ENCODE measurements around the gene DHX8.
"Not testable (repeated sequence)": the region's sequence is repeated elsewhere in the genome, so short reads cannot be mapped to it uniquely, and the experiment has no call there.

Gene DHX8

DNA sequence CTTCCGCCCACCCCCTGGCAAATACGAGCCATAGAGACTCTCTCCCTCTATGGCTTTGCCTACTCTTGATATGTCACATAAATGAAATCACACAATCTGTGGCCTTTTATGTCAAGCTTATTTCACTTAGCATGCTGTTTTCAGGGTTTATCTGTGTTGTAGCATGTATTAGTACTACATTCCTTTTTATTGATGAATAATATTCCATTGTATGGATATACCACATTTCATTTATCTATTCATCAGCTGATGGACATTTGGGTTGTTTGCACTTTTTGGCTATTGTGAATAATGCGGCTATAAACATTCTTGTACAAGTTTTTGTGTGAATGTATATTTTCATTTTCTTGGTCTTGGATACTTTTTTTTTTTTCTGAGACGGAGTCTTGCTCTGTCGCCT, 37.0 kb upstream of the DHX8 start:
- no peak for TF ChIP-seq EZH2phosphoT487 (conservative IDR thresholded peaks at IDR 0.05; ENCODE audit: low read length)
- TF ChIP-seq, protein P1, sequence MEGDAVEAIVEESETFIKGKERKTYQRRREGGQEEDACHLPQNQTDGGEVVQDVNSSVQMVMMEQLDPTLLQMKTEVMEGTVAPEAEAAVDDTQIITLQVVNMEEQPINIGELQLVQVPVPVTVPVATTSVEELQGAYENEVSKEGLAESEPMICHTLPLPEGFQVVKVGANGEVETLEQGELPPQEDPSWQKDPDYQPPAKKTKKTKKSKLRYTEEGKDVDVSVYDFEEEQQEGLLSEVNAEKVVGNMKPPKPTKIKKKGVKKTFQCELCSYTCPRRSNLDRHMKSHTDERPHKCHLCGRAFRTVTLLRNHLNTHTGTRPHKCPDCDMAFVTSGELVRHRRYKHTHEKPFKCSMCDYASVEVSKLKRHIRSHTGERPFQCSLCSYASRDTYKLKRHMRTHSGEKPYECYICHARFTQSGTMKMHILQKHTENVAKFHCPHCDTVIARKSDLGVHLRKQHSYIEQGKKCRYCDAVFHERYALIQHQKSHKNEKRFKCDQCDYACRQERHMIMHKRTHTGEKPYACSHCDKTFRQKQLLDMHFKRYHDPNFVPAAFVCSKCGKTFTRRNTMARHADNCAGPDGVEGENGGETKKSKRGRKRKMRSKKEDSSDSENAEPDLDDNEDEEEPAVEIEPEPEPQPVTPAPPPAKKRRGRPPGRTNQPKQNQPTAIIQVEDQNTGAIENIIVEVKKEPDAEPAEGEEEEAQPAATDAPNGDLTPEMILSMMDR (IDR thresholded peaks at IDR 0.05; ENCODE audit: insufficient read depth, low read length, poor library complexity, severe bottlenecking) = no peak
- H3F3A ChIP-seq (ENCODE audit: insufficient read depth) = no peaks in the 10 kb centered on the region
- no peak overlapping the region for H3K4me3 ChIP-seq (ENCODE audit: insufficient read depth, low read length, poor library complexity, severe bottlenecking)
- H3K27me3 ChIP-seq (ENCODE audit: low read length) = no peaks in the 10 kb centered on the region
- no peaks in the 10 kb centered on the region for H3K9me3 ChIP-seq (ENCODE audit: insufficient read depth, low read length)
- no peaks in the 10 kb centered on the region for H3K79me2 ChIP-seq (ENCODE audit: insufficient read depth, low read length)
- no peak overlapping the region for H3K4me2 ChIP-seq (ENCODE audit: low read depth, low read length, poor library complexity, severe bottlenecking)
- no peaks in the 10 kb centered on the region for H3K36me3 ChIP-seq (ENCODE audit: low read length)
- H2AFZ ChIP-seq (ENCODE audit: low read depth, low read length, severe bottlenecking) = no peak overlapping the region
- H4K20me1 ChIP-seq (ENCODE audit: low read depth, low read length) = no peaks in the 10 kb centered on the region
- H3K9ac ChIP-seq (ENCODE audit: low read length) = no peak overlapping the region
- H3K9me2 ChIP-seq (replicated peaks; ENCODE audit: insufficient read depth, low read length) = no peaks in the 10 kb centered on the region
- H3K27ac ChIP-seq (ENCODE audit: low read depth, low read length) = no peak overlapping the region

DNA sequence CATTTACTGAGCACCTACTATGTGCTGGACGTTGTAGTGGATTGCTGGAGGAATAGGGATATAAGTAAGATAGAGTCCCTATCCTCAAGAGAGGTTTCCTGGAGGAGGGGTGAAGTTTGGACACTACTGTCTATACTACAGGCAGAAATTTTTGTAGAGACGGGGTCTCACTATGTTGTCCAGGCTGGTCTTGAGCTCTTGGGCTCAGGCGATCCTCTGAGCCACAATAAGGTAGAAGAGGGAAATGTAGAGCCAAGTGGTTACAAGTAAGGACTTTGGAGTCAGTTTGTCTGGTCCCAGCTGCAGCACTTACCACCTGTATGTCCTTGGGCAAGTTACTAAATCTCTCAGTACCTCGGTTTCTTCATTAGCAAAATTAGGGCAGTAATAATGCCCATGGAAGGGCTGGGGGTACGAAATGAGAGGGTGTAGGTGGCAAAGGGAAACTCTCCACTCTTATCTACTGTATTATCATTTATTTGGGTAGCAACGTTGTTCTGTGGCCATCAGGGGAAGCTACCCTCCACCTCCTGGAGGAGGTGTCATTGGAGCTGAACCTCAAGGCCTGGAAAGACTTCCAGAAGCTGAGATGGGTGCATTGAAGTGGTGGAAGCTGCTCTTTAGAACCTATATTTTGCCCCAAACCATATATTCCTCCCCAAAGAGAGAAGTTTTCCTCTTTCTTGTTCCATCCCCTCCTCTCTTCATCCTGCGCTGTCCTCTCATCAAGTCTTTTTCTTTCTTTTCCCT, 34.9 kb upstream of the DHX8 start:
- H3K79me2 ChIP-seq (ENCODE audit: insufficient read depth, low read length) = no peaks in the 10 kb centered on the region
- H4K20me1 ChIP-seq (ENCODE audit: low read depth, low read length) = no peaks in the 10 kb centered on the region
- H3K9me3 ChIP-seq (ENCODE audit: insufficient read depth, low read length) = no peaks in the 10 kb centered on the region
- no peak overlapping the region for H2AFZ ChIP-seq (ENCODE audit: low read depth, low read length, severe bottlenecking)
- no peak overlapping the region for H3K4me3 ChIP-seq (ENCODE audit: insufficient read depth, low read length, poor library complexity, severe bottlenecking)
- no peak overlapping the region for H3K4me2 ChIP-seq (ENCODE audit: low read depth, low read length, poor library complexity, severe bottlenecking)
- H3K27ac ChIP-seq (ENCODE audit: low read depth, low read length) = no peak overlapping the region
- H3K36me3 ChIP-seq (ENCODE audit: low read length) = no peaks in the 10 kb centered on the region
- H3K27me3 ChIP-seq (ENCODE audit: low read length) = no peaks in the 10 kb centered on the region
- TF ChIP-seq EZH2phosphoT487 (conservative IDR thresholded peaks at IDR 0.05; ENCODE audit: low read length) = no peak
- TF ChIP-seq, protein P1 (IDR thresholded peaks at IDR 0.05; ENCODE audit: insufficient read depth, low read length, poor library complexity, severe bottlenecking) = no peak
- H3K9me2 ChIP-seq (replicated peaks; ENCODE audit: insufficient read depth, low read length) = no peaks in the 10 kb centered on the region
- H3K9ac ChIP-seq (ENCODE audit: low read length) = no peak overlapping the region
- no peaks in the 10 kb centered on the region for H3F3A ChIP-seq (ENCODE audit: insufficient read depth)

DNA sequence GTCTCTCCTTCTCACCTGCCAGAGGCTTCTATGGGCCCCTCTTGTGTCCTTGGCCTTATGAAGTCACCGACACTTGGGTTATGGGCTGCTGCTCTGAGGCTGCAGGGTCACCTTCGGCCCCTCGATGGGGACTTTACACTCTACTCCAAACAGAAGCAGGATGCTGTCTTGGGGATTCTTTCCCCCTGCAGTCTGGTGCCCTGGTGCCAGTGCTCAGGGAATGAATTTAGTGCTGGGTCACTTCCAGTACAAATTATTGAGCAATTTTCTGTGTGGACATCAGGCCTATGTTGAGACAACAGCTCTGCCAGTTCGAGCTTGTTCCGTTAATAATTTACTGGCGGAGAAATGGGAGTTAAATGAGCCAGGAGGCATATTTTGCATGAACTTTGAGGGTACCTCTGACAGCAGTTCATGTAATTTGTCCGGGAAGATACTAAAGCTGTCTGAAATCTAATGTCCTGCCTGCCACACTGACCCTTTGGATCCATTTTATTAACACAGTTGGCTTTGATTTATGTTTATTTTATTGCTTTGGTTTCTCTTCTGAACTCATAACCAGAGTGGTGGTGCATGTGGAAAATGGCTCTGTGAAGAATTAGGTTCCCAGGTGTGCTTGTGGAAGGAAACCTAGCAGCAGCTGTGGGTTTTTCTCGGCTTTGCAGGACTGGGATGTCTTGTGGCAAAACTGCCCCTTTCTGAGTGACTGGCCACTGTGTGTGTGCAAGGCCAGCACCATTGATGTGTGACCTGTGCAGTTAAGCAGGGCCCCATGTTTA, 34.1 kb upstream of the DHX8 start:
- H3K9me3 ChIP-seq (ENCODE audit: insufficient read depth, low read length) = no peaks in the 10 kb centered on the region
- no peaks in the 10 kb centered on the region for H3K27me3 ChIP-seq (ENCODE audit: low read length)
- no peaks in the 10 kb centered on the region for H3K36me3 ChIP-seq (ENCODE audit: low read length)
- no peaks in the 10 kb centered on the region for H3K9me2 ChIP-seq (replicated peaks; ENCODE audit: insufficient read depth, low read length)
- H3K4me3 ChIP-seq (ENCODE audit: insufficient read depth, low read length, poor library complexity, severe bottlenecking) = no peak overlapping the region
- no peak overlapping the region for H3K9ac ChIP-seq (ENCODE audit: low read length)
- no peak overlapping the region for H2AFZ ChIP-seq (ENCODE audit: low read depth, low read length, severe bottlenecking)
- H3K4me2 ChIP-seq (ENCODE audit: low read depth, low read length, poor library complexity, severe bottlenecking) = no peak overlapping the region
- no peaks in the 10 kb centered on the region for H3K79me2 ChIP-seq (ENCODE audit: insufficient read depth, low read length)
- no peak for TF ChIP-seq EZH2phosphoT487 (conservative IDR thresholded peaks at IDR 0.05; ENCODE audit: low read length)
- TF ChIP-seq, protein P1 (IDR thresholded peaks at IDR 0.05; ENCODE audit: insufficient read depth, low read length, poor library complexity, severe bottlenecking) = no peak
- no peak overlapping the region for H3K27ac ChIP-seq (ENCODE audit: low read depth, low read length)
- H3F3A ChIP-seq (ENCODE audit: insufficient read depth) = no peaks in the 10 kb centered on the region
- no peaks in the 10 kb centered on the region for H4K20me1 ChIP-seq (ENCODE audit: low read depth, low read length)

DNA sequence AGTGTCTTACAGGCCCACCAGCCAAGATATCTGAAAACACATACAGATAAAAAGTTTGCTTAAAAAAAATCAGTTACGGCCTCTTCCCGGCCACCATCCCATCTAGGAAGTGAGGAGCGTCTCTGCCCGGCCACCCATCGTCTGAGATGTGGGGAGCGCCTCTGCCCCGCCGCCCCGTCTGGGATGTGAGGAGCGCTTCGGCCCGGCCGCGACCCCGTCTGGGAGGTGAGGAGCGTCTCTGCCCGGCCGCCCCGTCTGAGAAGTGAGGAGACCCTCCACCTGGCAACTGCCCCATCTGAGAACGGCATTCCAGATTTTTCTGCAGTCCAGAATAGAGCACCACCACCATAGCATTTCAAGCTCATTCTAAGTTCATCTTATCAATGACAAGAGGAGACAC, 33.0 kb upstream of the DHX8 start:
- not testable (repeated sequence) for H3K9me2 ChIP-seq (replicated peaks; ENCODE audit: insufficient read depth, low read length); H3K4me3 ChIP-seq (ENCODE audit: insufficient read depth, low read length, poor library complexity, severe bottlenecking); H3K4me2 ChIP-seq (ENCODE audit: low read depth, low read length, poor library complexity, severe bottlenecking); H3K9me3 ChIP-seq (ENCODE audit: insufficient read depth, low read length); H3K79me2 ChIP-seq (ENCODE audit: insufficient read depth, low read length); H3K27ac ChIP-seq (ENCODE audit: low read depth, low read length); H4K20me1 ChIP-seq (ENCODE audit: low read depth, low read length); H3K27me3 ChIP-seq (ENCODE audit: low read length); H3F3A ChIP-seq (ENCODE audit: insufficient read depth); H3K36me3 ChIP-seq (ENCODE audit: low read length); H3K9ac ChIP-seq (ENCODE audit: low read length); H2AFZ ChIP-seq (ENCODE audit: low read depth, low read length, severe bottlenecking)

DNA sequence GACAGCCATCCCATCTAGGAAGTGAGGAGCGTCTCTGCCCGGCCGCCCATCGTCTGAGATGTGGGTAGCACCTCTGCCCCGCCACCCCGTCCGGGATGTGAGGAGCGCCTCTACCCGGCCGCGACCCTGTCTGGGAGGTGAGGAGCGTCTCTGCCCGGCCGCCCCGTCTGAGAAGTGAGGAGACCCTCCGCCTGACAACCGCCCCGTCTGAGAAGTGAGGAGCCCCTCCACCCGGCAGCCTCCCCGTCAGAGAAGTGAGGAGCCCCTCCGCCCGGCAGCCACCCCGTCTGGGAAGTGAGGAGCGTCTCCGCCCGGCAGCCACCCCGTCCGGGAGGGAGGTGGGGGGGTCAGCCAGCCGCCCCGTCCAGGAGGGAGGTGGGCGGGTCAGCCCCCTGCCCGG, 32.0 kb upstream of the DHX8 start:
- not testable (repeated sequence) for H3K27ac ChIP-seq (ENCODE audit: low read depth, low read length)

More for the DNA sequence above, 32.0 kb upstream of the DHX8 start:
- not testable (repeated sequence) for H3K9me3 ChIP-seq (ENCODE audit: insufficient read depth, low read length); H3K4me3 ChIP-seq (ENCODE audit: insufficient read depth, low read length, poor library complexity, severe bottlenecking); H3K27me3 ChIP-seq (ENCODE audit: low read length); H4K20me1 ChIP-seq (ENCODE audit: low read depth, low read length); H3K4me2 ChIP-seq (ENCODE audit: low read depth, low read length, poor library complexity, severe bottlenecking); H3K79me2 ChIP-seq (ENCODE audit: insufficient read depth, low read length); H3F3A ChIP-seq (ENCODE audit: insufficient read depth); H3K9ac ChIP-seq (ENCODE audit: low read length); H2AFZ ChIP-seq (ENCODE audit: low read depth, low read length, severe bottlenecking); H3K9me2 ChIP-seq (replicated peaks; ENCODE audit: insufficient read depth, low read length); H3K36me3 ChIP-seq (ENCODE audit: low read length)
